COLO829 (cell line): ENCODE measurements around the gene SLC27A2.
A peak's percentile ranks its signal among the peaks of the same experiment; 100 is the strongest.

ENCODE experiments used
- DNase-seq: peaks from one replicate; pipeline ENCODE4 v3.0.0; 2012; ENCODE audit warnings: low spot score

Gene SLC27A2

DNA sequence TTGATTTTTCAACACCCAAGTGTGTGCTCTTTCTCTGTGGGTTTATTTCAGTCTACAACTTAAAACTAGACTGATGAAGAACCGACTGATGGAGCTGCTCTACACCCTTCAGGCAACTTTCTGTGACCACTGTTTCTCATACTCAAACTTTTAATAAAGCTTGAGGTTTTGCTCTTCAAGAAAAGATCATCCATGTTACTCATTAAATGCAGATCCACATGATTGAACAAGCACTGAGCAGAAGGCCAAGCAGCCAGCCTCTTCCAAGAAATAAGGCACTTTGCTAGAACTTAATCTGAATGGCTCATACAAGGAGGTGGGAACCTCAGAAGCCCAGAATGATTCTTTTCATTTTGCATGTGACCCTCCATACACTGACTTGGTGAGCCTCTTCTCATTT lies 8.7 kb downstream of the SLC27A2 start:
- no peak for DNase-seq

DNA sequence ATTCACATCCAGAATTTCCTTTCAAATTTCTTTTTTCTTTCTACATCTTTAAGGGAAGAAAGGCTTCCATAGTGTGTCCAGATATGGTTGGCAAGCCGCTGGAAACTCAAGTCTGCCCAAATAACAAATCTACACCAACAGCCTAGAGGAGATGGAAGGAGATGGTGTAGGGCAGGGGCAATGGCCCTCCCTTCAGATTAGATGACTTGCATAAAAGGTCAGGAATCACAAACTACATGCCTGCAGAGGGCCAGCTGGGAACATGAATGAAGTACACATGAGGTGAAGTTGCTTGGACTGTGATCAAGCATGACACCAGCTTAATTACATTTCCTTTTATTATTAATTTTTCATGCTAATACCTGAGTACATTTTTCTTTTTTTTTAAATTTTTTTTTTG lies 10.2 kb downstream of the SLC27A2 start:
- no peak for DNase-seq

DNA sequence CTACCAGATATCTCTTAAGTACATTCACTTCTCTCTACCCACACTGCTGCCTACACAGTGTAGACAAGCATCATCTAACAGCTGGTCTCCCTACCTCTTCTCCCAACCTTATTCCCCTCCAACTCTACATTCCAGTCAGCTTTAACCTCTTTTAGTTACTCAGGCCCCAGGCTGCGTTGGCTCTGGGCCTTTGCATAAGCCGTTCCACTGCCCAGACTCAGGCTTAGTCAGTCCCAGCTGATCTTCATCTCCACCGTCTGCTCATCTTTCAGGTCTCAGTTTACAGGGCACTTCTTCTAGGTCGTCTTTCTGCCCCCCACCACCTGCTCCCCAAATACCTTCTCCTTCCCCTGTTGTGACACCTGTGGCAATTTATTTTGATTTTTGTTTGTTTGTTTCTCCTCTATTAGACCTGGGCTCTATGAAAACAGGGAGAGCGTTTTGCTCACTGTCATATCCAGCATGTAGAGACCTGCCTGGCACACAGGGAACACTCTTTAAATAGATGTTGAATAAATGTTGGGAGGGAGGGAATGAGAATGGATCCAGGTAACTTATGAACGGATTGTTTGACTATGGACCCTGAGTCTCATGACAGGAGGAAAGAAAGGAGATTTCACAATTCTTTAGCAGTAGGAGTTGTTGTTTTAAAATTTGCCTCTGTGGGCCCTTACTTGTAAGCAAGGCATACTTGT lies 11.1 kb downstream of the SLC27A2 start:
- DNase-seq = no peak

DNA sequence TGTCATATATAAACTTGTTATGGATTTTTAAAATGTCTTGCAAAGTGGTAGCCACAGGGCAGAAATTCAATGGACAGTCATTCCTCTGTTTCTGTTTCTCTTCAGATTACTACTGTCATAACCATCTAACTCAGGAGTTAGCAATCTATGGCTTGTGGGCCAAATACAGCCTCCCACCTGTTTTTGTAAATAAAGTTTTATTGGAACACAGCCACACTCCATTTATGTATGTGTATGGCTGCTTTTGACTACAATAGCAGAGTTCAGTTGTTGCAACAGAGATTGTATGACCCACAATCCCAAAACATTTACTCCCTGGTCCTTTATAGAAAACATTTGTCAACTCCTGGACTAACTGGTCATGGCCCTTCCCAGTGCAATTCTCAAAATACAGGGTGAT lies 20.0 kb downstream of the SLC27A2 start:
- DNase-seq = no peak

DNA sequence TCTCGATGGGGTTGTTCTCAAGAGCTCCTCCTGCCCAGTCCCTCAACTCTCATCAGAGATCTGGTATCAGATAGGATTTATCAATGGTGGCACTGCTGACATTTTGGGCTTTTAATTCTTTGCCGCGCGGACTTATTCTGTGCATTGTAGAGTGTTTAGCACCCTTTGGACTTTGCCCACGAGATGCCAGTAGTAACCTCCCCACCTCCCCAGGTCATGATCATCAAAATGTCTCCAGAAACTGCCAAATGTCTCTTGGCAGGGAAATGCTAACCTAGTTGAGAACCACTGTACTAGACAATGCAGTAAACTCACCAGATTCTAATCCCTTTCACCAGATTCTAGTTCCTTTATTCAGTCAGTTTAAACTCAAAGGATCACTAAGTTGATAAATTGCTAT lies 24.0 kb downstream of the SLC27A2 start:
- DNase-seq = no peak

DNA sequence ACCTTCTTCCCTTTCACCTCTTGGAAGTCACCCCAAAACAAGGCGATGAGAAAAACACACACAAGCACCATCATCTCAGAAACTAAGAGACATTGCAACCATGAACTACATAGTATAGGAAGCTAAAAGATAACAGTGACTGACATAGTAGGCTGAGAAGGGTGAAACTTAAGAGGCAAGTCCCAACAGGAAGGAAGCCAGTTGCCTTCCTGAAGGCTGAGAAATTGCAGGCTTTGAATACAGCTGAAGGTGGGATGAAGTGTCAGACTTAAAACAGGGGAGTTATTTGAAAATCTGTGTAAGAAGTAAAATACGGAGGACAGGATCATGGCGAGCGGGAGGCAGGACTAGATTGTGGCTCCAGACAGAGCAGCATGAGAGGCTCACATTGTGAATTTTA lies 27.8 kb downstream of the SLC27A2 start:
- no peak for DNase-seq

DNA sequence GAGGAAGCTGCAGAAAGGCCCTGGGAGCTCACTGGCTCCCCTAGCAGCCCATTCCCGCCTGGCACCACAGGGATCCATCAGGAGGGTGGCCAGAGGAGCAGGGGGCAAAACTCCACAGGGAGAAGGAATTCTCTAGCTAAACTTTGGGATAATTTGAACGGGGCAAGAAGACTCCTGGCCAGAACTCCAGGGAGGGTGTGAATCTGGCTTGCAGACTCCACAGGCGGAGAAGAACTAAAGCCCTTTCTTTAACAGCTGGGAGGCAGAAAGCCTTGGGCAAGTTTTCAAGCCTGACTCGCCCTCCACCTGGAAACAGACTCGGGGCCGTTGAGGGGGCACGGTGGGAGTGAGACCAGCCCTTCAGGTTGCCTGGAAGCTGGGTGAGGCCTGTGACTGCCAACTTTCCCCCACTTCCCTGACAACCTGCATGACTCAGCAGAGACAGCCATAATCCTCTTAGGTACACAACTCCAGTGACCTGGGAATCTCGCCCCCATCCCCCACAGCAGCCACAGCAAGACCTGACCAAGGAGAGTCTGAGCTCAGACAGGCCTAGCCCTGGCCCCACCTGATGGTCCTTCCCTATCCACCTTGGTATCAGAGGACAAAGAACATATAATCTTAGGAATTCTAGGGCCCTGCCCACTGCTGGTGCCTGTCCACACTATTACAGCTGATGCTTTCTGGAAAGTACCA lies 28.6 kb downstream of the SLC27A2 start:
- no peak for DNase-seq

DNA sequence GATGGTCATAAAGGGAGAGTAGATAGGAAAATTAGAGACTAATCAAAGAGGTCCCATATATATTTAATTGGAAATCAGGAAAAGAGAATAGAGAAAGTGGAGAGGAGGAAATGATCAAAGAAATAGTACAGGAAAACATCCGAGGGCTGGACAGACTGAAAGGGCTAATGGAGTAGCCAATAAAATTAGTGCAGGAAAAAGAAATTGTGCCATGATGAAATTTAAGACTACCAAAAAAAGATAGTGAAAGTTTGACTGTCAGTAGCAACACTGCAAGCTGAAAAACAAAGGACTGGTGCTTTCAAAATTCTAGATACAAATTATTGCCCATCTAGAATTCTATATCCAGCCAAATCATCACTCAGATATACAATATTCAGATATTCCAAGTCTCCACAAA lies 36.3 kb downstream of the SLC27A2 start:
- no peak for DNase-seq

DNA sequence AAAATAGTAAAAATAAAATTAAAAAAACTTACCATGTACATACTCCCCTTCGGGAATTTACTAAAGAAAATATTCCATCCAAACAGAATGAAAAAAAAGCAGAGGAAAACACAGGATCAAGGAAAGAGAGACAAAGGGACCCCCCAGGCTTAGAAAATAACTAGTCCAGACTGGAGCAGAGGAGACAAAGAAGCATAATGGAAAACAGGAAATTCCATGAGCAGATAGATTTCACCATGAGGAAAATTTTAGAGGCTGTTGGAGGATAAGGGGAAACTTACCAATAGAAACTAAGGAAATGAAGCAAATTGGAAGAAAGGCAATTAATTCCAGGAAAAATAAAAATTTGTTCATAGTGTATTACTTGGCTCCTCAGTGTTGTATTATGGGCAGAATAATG lies 36.7 kb downstream of the SLC27A2 start:
- DNase-seq = no peak

DNA sequence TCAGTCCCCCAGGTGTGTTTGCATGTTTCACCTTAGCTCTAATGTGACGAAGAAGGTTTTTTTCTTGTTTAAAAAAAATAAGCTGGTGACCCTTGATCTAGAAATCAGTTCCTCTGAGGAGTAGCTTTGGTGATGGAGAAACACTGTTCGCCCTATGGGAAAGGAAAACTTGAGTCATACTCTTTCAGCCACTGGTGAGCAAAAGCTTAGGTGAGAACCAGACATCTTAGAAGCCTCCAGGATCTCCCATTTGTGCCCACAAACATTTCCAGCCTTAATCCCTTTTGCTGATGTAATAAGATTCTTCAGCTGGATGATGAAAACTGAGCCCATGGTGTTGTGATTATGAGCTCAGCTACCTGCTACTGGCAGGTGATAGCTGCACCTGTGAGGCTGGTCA lies 37.8 kb downstream of the SLC27A2 start:
- no peak for DNase-seq

DNA sequence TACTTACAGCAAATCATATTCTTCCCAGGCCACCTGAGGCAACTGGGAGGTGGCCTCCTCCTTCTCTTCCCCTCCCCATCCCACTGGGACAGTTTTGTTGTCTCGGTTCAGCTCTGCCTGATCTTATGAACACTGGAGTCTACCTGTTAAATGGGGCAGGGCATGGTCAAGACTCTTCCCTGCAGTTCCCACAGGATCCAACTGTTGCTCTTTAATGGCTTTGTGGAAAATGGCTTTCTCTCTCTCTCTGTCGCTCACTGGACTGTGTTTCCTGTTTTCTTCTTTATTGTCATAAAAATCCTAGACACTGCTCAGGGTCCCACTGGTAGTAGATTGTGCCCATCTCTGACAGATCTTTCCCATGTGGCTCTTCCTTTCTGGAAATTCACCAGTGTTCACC lies 40.2 kb downstream of the SLC27A2 start:
- DNase-seq = no peak

DNA sequence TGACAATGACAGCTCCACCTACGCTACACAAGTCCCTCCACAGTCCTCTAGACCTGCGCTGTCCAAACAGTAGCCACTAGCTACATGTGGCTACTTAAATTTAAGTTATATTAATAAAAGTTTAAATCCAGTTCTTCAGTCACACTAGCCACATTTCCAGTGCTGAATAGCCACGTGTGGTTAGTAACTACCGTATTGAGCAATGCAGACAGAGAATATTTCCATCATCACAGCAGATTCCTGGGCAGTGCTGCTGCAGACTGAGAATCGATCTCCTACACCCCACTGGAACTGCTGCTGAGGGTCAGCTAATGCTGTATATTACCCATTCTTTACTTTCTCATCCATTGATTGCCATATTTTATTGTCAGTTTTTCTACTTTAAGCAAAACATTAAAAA lies 42.6 kb downstream of the SLC27A2 start:
- DNase-seq = no peak

DNA sequence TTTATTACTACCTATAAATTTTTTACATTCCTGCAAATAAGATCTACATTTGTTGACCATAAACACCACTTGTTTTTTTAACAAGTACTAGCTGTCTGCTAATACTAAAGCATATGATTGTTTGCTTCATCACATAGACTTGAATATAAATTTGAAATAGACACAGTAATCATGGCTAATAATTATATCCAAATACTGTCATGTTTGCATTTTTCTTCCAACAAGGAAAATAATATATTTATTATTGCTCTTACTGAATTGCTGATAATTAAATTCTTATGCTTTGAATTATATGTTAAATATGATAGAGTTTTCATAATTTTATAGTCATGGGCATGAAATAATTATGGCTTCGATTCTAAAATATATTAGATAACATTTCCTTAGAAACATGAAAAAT lies 43.1 kb downstream of the SLC27A2 start:
- no peak for DNase-seq

DNA sequence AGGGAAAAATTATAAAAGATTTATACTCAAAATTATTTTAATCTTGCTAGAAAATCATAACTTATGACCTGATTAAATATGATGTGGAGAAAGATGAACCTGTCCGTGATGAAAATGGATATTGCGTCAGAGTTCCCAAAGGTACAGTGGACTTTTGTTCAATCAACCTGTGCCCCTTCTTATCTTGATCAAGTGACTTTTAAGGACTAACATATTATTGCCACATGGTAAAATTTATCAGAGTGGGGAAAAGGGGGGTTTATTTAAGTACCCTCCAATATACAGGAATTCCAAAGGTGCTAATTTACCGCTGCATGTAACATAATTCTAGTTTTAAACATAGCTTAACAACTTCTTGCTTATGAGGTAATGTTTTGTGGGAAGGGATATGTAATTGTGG lies 43.9 kb downstream of the SLC27A2 start:
- no peak for DNase-seq

DNA sequence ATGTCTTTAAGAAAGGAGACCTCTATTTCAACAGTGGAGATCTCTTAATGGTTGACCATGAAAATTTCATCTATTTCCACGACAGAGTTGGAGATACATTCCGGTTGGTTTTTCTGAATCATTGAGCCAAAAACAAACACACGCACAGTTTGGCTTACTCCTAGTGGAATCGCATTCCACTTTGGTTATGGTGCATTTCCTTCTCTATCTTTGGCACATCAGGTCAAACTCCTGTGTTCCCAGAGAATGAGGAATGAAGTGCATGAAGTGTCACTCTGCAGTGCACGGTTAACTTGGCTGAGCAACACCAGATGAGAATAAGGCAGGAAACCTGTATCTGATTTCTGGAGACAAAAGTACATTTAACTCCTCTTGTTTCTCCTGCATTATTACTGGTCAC lies 45.1 kb downstream of the SLC27A2 start:
- DNase-seq = no peak

DNA sequence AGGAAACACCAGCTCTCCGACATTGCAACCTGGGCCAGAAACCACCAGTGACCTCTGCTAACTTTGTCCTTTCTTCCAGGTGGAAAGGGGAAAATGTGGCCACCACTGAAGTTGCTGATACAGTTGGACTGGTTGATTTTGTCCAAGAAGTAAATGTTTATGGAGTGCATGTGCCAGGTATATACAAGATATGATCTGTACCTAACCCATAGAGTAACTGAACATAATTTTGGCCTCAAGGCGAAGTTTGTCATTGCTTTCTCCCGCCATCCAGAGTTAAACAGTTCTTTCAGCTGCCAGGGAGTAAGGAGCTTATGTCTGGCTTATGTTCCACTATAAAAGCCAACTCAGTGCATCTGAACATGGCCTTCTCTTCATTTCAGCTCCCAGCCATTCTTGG lies 46.9 kb downstream of the SLC27A2 start:
- DNase-seq = no peak

DNA sequence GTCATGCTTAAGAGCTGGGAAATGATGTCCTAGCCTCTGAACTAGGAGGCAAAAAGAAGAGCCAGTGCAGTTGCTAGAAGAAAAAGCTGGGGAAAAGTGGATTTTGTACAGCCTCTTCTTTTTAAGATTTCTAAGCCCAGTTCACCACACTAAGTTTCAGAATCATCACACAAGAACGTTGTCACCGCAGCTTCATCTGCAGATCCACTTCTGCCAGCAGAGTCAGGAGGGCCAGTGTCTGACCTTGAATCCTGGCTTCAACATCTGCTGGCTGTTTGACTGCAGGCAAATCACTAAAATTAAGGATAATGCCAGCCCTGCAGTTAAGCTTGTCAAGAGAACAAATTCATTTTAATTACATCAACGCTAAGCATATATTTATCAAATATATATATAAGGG lies 47.3 kb downstream of the SLC27A2 start:
- DNase-seq = no peak

DNA sequence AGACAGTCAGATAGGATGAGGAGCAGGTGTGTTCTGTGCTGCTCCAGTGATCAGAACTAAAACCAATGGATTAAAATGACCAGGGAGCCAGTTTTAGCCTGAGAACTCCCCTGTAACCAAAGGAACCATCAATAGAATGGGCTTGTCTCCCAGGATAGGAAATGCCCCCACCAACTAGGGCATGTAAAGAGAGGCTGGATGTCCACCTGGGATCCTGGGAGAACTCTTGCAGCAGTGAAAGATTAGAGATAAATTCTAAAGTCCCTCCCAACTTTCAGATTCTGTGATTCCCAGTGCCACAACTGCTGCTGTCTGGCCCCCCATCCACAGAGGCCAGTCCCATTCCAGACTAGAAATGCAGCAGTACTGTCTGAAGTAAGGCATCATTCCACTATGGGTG lies 49.8 kb downstream of the SLC27A2 start:
- no peak for DNase-seq

DNA sequence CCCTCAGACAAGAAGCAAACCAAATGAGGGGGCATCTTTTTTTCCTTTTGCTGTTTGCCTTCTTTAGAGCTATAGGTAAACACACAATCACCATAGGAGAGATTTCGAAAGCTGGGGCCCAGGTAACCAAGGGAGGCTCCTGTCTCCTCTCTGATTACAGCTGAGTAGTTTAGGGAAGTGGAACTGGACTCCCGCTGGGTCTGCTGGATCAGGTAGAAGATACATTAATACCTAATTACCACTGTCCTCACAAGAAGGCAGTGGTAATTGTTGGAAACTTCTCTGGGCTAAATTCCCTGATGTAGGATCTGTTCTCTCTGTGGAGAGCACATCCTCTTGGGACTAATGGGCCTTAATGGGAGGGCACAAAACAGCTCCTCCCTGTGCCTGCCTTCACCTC lies 50.8 kb downstream of the SLC27A2 start:
- DNase-seq = no peak

DNA sequence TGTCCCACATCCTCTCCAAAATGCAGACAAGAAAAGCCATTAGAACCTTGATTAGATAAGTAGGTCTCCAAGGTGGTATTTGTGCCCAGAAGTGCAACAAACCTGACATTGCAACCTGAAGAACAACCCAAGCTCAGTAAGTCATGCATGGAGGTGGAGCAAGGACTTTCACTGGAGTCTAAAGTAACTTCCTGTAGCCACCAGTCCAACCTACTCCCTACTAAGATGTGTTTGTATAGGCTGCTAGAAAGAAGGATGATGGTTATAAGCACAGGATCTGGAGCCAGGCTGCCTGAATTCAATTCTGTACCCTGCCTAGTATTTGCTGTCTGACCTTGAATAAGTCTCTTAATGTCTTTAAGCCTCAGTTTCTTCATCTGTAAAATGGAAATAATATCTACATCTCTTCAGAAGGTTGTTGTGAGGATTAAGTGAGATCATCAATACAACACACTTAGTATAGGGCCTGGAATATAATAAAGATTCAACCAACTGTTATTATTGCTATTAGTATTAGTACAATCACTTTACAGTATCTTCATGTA lies 51.3 kb downstream of the SLC27A2 start:
- no peak for DNase-seq

DNA sequence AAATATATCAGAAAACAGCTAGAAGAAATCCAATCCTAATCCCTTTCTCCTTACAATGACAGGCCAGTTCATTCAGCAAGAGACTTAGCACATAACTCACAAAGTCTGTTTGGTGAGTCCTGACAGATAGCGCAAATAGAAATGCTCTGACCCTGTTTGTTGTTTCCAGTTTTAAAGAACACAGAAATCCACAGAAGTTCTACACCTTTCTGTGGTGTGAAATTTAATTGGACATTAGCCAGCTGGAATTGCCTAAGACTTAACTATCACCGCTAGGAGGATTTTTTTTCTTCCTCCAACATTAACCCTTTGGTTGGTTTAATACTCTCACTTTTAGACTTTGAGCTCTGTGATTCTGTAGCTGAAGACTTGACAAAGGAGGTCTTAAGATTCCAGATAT lies 52.8 kb downstream of the SLC27A2 start:
- DNase-seq = no peak

DNA sequence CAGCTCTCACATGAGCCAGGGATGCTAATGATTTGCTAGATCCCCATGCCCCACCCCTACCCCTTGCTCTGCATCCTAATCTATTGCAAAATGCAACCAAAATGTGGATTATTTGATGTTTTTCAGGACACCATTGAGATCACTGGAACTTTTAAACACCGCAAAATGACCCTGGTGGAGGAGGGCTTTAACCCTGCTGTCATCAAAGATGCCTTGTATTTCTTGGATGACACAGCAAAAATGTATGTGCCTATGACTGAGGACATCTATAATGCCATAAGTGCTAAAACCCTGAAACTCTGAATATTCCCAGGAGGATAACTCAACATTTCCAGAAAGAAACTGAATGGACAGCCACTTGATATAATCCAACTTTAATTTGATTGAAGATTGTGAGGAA lies 53.8 kb downstream of the SLC27A2 start:
- peak; percentile 56 for DNase-seq

DNA sequence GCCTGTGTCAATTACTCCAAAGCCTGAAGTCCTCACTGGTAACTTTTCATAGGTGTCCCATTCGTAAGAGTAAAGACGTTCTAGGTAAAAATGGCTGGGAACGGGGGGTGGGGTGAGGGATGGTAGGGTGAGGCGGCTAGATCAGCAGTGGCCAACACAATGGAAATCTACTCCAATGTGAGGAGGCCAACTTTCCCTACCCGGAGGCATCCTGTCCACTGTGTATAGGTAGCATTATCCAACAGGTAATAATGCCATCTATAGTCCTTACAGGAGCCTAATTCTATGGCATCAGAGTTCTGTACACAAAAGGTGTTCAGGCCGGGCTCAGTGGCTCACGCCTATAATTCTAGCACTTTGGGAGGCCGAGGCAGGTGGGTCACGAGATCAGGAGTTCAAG lies 54.4 kb downstream of the SLC27A2 start:
- no peak for DNase-seq

DNA sequence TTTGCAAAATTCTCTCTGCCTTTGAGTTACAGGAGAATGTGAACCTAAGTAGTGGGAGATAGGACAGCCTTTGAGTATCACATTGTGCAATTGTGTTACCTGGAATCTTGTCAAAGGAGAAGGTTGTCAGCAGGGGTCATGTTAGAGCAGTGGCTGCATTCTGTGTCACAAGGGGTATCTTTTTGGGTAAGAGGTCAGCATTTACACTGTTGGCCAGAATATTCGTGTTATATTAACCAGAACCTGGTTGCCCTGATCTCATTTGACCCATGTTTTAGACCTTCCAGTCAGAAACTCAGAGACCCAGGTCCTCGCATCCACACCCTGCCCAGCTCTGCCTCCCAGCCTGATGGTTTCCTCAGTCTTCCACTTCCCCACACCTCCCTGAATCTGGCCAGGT lies 56.3 kb downstream of the SLC27A2 start:
- no peak for DNase-seq
